ENCODE data around the gene CWC27.

GRCh38 chr5:64800926-64801325, 32.2 kb downstream of the CWC27 start:
- TF ChIP-seq SREBF2 (IDR thresholded peaks at IDR 0.05) (no peak), MYC (IDR thresholded peaks at IDR 0.05; ENCODE audit: borderline replicate concordance, low read length) (no peak), CTCF (IDR thresholded peaks at IDR 0.05) (no peak), EP300 (IDR thresholded peaks at IDR 0.05) (no peak)
